GM12892 (cell line): Measurements from ENCODE around the gene RPS23.

Experiments
- POLR2A ChIP-seq: IDR thresholded peaks from 2 replicates; pipeline ENCODE4 v1.6.1; 2011; ENCODE audit warnings: low read depth, low read length, control low read depth
- TAF1 ChIP-seq: IDR thresholded peaks from 2 replicates; pipeline ENCODE4 v1.6.1; 2011; ENCODE audit warnings: low read depth, mild to moderate bottlenecking, control low read depth, low read length, borderline replicate concordance

- TF ChIP-seq POLR2A = no peak
- TF ChIP-seq TAF1 = no peak
These were observed 18.9 kb downstream of the RPS23 start for GRCh38 chr5:82259172-82259800.
